HG02759 (cell line): ENCODE measurements around the gene GLRA3.
"Not testable (repeated sequence)": the region's sequence is repeated elsewhere in the genome, so short reads cannot be mapped to it uniquely, and the experiment has no call there.

Source experiments
- ATAC-seq: cut with Tn5 transposase; IDR thresholded peaks from one replicate; pipeline ENCODE4 v1.9.1; 2021; ENCODE audit warnings: mild to moderate bottlenecking, moderate library complexity; ENCODE audit not compliant: unreplicated experiment

The GLRA3 gene

DNA sequence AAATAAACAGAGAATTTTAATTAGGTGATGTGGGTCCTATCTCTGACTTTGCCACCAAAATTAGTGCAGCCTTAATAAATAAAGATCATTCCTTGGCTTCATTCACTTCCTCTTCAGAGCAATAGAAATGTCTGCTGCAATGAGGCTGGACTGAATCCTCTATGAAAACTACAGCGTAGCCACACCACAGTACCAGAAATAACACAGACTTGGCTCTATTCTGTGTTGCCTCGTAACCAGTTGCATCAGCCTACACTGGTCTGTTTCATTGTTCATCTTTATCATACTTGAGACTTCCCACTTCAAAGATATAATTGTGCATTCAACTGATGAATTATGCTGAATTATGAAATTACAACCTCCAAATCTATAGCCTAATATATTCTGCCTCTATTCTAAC, 15.8 kb downstream of the GLRA3 start:
- no peak for ATAC-seq

DNA sequence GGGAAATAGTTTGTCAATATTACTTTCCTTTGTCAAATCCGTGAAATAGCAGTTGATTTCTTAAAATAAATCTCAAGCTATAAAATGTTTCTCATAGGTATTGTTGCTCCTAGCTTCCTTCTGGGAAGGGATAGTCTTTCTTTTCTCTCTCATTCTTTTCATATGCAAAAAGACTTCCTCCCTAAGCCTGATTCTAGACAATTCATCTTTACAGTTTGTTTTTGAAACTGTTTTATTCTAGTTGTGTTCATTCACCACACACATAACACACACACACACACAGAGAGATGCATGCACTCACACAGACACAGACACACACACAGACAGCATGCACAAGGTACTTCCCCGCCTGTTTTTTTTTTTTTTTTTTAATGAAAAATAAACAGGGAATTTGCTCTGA, 18.2 kb downstream of the GLRA3 start:
- ATAC-seq: no peak

DNA sequence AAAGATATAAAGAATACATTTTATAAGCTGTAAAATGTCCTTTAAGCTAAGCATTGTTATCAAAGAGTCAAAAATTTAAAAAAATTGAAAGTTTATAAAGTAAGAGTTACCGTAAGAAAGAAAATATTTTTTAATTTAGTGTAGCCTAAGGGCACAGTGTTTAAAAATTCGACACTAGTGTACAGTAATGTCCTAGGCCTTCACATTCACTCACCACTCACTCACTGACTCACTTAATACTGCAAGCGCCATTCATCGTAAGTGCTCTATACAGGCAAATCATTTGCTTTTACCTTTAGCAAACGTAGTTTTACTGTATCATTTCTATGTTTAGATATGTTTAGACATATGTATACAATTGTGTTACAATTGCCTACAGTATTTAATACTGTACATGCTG, 20.2 kb downstream of the GLRA3 start:
- no peak for ATAC-seq

DNA sequence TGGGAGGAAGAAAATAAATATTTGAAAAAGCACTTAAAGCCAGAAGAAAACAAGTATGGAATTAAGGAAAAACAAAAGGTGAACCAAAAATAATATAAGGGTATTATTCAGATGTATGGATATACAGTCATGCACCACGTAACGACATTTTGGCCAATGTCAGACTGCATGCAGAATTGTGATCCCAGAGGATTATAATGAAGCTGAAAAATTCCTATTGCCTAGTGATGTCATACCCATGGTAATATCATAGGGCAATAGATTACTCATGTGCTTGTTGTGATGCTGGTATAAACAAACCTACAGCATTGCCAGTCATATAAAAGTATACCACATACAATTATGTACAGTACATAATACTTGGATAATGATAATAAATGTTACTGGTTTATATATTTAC, 20.9 kb downstream of the GLRA3 start:
- ATAC-seq: no peak

DNA sequence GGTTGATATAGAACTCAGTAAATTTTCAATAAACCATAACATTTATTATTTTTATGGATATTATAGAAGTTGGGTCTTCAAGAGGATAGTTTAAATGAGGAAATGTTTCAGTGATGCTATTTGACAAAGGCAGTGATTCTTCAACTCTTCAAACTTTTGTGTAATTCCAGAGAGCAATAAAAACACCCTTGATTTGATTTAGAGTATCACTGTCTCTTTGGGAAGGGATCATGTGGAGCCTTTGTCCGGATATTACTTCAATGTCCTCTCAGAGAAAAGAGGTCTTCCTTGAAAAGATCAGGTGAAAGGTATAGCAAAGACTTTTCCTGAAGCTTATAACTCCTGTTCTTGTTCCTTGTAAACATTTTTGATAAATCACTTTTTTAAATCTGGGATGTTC, 23.3 kb downstream of the GLRA3 start:
- no peak for ATAC-seq

DNA sequence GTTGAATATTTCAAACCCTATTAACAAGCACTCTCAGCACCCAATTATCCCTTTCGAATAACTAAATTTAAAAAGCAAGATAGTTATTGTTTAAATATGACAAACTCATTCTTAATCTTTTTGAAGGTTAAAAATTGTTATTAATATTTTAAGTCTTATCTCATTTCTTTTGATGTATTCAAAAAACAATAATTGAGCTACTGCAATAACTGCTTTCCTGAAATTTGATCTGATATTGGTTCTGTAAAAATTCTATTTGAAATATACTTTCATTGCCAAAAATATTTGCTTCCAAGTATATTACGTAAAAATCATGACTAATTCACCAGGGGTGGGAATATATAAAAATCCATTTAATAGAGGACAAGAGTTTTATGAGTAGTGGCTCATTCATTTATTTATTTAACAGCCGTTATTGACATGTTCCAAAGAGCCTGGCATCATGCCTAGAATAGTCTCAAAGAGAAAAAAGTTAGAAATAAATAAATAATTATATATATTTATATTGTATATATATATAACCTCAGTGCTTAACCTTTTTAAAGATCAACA, 34.4 kb downstream of the GLRA3 start:
- ATAC-seq: no peak

DNA sequence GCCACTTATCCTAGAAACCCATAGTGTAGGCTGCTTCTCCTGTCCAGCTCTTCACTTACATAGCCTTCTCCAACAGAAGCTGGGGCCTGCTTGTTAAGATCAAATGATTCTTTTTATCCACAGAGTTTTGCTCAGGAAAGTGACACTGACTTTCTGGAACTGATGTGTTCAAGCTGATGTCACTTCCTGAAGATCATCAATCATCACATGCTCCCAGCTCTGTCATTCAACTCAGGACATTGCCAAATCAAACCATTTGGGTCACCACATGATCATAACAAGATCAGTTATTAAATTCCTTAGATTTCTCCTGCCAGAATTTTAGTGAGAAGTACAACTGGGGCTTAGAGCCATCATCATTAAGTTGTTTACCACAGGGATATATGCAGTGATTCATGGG, 39.4 kb downstream of the GLRA3 start:
- no peak for ATAC-seq

DNA sequence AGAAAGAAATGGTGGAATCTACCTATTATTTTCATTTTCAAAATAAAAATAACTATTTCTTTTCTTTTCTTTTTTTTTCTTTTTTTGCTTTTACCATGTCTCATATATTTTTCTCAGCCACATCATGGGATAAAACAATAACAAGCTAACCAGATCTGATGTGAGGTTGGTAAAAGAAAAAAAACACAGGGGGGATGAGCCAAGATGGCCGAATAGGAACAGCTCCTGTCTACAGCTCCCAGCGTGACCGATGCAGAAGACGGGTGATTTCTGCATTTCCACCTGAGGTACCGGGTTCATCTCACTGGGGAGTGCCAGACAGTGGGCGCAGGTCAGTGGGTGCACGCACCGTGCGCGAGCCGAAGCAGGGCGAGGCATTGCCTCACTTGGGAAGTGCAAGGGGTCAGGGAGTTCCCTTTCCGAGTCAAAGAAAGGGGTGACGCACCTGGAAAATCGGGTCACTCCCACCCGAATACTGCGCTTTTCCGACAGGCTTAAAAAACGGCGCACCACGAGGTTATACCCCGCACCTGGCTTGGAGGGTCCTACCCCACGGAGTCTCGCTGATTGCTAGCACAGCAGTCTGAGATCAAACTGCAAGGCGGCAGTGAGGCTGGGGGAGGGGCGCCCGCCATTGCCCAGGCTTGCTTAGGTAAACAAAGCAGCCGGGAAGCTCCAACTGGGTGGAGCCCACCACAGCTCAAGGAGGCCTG, 50.6 kb downstream of the GLRA3 start:
- not testable (repeated sequence) for ATAC-seq

DNA sequence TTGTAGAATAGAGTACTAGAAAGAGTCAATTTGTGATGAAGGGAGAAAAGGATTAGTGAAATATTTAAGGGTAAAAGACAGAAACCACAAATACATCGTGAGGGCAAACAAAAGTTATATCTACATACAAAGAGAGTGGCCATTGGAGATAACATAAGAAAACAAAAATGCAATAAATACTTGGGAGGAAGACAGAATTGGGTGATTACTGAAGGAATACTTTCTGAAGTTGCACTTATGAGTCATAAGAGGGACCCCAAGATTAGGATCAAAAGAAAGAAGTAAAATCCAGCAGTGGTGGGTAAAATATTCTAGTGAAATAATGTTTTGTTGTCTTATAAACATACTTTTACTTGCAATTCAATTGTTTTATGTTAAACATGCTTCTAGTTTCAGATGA, 53.7 kb downstream of the GLRA3 start:
- ATAC-seq: no peak

DNA sequence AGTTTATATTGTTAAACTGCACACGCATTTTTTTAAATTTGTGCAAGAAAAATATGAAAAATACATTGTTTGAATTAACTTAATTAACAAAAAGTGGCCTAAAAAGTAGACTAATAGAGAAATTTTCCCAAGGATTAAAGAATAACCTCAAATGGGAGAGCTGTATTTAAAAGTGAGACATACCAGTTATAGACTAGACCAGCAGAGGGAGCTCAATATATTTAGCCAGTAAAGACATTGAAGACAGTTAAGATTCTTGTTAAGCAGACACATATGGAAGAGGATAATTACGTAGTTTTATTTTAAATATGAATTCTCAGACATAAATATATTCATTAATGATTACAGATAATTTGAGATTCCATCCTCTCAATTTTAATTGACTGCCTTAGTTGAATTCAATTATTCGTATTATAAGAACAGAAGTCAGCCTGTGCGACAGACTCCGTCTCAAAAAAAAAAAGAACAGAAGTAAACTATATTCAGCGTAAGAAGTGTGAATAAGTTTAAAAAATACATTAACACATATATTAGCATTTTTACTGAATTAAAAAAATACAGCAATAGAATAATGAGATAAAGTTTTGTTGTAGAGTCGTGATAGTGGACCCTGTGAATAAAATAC, 64.8 kb downstream of the GLRA3 start:
- peak; percentile 62 for ATAC-seq

DNA sequence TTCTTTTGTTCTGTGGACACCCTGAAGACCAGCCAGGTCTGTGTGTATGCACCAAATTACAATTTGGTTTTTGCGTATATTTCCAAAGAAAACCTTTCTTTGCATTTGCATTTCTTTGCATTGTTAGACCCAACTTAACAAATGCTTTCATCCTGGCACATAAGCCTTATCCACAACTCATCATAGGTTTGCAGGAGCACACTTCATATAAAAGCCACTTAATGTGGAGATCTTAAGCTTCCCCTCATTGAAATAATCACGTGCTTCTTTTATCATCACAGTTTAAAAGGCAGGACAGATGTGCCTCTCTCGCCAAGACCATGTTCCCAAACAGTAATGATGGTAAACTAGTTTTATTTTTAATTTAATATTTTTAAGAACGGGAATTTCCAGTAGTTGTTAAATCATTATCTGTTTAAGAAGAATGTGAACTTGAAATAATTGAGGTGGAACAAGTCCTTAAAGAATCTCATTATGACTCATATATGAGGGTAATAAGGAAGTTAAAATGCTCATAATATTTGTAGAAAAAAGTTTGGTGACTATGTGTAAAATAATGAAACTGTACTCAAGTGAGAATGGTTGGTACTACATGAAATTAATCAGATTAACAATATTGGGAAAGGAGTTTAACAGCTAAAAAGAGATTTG, 65.5 kb downstream of the GLRA3 start:
- peak; percentile 88 for ATAC-seq

DNA sequence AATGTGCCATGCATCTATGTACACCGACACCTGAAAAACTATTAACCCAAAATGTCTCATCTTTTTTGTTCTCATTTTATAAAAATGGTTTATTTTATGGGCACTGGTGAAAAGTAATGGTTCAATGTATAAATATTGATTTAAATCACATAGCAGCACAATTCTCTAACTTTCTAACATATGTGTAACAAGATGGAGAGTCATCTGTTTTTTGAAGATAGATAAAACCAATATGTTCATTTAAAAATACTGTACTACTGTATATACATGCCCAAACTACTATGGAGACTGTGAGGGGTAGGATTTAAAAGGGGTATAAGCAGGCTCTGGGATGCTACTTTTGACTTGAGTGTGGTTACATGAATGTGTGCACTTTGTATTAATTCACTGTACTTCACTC, 67.6 kb downstream of the GLRA3 start:
- ATAC-seq: no peak

DNA sequence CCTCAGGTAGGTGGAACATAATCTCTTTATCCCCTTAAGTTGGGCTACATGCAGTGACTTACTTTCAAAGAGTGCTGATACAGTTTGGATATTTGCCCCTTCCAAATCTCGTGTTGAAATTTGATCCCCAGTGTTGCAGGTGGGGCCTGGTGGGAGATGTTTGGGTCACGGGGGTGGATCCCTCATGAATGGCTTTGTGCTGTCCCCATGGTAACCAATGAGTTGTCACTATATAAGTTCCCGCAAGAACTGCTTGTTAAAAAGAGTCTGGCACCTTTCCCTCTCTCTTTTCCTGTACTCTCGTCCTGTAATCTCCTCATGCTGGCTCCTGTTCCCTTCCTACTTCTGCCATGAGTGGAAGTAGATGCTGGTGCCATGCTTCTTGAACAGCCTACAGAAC, 71.3 kb downstream of the GLRA3 start:
- ATAC-seq: no peak

DNA sequence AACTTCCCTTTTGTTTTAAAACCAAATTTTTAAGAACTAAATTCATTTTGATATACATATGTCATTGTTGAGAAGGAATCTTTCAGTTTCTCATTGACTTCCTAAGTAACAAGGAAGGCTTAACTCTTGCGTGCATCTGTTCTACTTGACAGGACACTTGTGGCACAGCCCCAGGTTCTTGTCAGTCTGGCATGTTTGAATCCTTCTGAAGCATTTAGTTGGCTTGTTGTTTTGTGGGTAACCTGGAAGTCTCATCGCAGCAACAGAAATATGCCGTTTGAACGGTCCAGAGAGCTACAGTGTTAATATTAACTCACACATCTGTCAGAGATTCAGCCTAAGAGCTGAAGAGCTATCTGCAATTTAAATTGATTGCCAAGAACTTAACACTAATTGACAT, 76.0 kb downstream of the GLRA3 start:
- ATAC-seq: no peak

DNA sequence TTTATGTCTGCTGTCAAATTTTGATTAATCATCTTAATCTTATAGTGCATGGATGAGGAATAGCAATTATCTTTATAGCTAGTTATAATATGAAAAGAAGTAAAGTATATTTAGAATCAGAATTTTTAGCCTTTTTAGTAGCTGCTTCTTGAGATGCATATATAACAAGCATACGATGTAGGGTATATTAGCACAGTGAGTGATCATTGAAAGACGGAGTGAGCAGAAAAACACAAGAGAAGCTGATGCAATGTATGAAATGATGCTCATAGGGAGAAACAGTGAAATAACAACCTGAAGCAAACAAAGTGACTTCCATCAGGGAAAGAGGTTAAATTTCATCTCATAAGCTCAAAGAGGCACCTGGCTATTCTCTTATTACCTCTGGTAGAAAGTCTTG, 77.0 kb downstream of the GLRA3 start:
- ATAC-seq: no peak

DNA sequence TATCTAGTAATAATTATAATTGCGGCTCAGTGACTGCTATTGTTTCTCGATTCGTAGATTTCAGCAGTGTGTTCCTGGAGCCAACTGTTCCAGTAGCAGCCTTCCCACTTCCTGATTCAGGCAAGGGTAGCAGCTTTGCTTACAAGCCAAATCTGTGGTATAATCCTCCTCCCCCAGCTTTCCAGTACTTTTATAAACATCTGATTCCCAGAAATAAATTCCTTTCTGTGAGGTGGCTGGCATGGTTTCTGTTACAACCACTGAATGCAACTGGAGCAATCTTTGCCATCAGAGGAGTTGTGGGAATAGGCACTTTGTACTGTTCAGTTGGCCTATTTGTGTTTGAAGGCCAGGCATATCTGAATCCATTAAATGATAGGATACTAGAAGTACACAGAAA, 80.0 kb downstream of the GLRA3 start:
- ATAC-seq: no peak

DNA sequence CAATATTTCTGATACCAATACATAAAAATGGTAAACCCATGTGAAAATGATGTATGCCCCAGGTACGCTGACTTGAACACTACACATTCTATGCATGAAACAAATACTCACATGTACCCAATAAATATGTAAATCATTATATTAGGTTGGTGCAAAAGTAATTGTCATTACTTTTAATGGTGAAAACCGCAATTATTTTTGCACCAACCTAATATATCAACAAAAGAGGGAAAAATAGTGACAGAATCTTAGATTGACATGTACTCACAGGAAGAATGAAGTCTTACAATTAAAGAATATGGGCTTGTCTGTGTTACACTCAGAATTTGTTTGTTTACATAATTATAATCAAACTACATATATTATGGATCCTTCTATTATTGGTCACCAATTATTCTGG, 82.3 kb downstream of the GLRA3 start:
- no peak for ATAC-seq

DNA sequence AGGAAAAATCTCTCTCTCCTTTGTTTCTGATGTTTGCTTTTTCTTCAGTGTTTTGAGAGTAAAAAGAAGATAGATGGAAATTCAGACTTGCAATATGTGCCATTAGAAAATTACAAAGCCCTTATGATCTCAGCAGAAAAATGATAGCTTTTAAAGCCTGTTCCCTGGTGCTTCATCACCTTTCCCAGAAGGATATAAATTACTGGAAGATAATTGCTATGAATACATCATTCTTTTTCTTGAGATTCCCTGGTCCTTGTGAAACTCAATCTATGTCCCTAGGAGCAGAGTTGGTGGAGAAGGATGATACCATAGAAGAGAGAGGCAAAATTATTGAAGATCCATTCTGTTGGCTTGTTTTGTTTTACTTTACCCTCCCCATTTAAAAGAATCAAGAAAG, 86.5 kb downstream of the GLRA3 start:
- ATAC-seq: no peak

DNA sequence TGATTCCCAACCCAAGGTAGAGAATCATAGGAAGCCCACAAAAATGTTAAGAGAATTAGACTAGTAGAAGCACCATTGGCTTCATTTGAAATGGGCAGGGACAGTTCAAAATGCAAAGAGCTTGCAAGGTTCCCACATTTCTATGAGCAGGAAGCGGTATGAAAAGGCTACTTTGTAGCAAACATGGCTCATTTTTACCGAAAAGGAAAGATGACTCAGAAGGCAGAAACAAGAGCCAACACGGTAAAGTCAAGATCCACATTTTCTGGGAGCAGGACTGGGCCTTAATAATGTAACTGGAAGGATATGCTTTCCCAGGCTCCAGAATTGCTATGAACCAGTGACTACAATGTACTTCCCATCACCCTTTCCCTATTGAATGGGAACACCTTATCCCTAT, 89.5 kb downstream of the GLRA3 start:
- no peak for ATAC-seq

DNA sequence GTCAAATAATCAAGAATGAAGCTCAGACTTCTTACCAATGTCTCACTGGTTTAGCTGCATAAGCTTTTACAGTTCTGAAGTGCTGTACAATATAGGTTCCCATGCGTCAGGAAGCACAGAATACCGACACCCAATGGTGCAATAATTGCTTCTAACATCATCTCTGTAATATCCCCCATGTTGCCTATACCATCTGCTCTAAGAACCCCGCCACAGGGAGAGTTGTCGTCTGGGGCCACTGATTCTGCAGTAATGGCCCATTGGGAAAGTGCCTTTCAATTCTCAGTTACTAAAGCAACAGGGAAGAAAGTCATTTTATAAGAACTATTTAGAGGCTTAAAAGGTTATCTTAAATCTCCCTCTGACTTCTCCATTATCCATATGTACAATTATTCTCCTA, 94.9 kb downstream of the GLRA3 start:
- ATAC-seq: no peak

DNA sequence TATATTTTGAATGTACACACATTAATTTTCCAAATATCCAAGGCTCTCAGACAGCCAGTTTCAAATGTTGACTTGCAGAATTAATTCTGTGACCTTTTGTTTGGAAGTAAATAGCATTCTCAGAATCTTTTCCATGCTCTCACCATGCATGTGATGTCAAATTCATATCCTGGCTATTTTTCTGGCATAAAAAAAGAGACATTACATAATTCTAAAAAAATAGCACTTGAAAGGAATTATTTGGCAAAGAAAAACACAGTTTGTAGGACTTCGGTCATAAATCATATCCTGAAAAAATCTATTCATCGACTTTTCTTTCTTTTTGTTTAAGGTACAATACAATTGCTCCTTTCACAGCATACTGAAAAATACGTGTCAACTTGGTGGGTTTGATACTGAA, 111.2 kb downstream of the GLRA3 start:
- ATAC-seq: no peak
